Stomach (tissue), 4 donors: ENCODE measurements around the gene NEUROG1.

ENCODE experiments used
- CTCF ChIP-seq, 7 experiments: fragments of 450-650 bp in 4 of 7; fragments of 200-600 bp in 3 of 7; sonication (generic) in 3 of 7; IDR thresholded peaks; one replicate each; pipeline ENCODE4 v1.5.1; 2016 to 2019; ENCODE audit warnings: antibody characterized with exemption in 7 of 7, control low read depth in 2 of 7, mild to moderate bottlenecking in 1 of 7
- POLR2A ChIP-seq, 4 donors: fragments of 450-650 bp; IDR thresholded peaks; one replicate each; pipeline ENCODE4 v1.6.1; 2016; ENCODE audit warnings: antibody characterized with exemption in 4 of 4, control low read depth in 2 of 4, mild to moderate bottlenecking in 1 of 4, moderate library complexity in 1 of 4

DNA sequence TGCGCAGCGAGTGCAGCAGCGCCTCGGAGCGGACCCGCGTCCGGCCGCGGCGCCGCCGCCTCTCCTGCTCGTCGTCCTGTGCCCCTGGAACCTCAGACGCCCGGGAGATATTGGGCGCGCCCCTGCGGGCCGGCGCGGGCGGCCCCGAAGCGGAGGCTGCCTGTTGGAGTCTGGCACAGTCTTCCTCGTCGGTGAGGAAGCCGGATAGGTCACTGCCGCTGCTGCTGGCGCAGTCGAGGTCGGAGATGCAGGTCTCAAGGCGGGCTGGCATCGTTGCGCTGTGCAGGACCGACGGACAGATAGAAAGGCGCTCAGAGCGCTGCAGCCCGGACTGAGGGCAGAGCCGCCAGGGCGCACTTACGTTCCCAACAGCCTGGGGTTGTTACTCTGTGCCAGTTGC lies 344 bp downstream of the NEUROG1 start:
- TF ChIP-seq CTCF (IDR thresholded peaks at IDR 0.05) (no peak), POLR2A (IDR thresholded peaks at IDR 0.05) (no peak)
